ENCODE measurements around the gene MAP3K3. TPM values are rescaled to one million over a fixed set of nuclear protein-coding genes. Genes with fewer than 3 reads are reported as not detected.

The MAP3K3 gene
- total and polyA plus RNA-seq, 2 experiments from 2014 or later = 6.1 to 24.6 TPM

DNA sequence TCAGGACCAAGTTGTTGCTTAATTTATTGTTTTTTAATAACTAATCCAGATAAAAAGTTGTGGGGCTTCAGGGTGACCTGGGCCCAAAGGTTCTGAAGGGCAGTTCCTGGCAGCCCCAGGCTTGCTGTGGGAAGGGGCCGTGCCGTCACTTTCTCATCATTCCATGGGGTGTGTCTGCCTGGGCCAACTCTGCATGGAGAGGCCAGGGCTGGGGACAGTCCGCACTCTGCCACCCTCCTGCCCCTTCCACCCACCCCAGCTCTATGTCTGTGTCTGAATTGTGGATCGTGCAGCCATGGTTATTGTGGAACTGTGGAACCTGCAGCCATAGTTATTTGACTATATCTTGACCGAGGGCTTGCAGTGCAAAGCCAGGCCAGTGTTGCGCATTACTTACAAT is 73.7 kb downstream of the MAP3K3 start (continued):
- TF ChIP-seq, protein P1, sequence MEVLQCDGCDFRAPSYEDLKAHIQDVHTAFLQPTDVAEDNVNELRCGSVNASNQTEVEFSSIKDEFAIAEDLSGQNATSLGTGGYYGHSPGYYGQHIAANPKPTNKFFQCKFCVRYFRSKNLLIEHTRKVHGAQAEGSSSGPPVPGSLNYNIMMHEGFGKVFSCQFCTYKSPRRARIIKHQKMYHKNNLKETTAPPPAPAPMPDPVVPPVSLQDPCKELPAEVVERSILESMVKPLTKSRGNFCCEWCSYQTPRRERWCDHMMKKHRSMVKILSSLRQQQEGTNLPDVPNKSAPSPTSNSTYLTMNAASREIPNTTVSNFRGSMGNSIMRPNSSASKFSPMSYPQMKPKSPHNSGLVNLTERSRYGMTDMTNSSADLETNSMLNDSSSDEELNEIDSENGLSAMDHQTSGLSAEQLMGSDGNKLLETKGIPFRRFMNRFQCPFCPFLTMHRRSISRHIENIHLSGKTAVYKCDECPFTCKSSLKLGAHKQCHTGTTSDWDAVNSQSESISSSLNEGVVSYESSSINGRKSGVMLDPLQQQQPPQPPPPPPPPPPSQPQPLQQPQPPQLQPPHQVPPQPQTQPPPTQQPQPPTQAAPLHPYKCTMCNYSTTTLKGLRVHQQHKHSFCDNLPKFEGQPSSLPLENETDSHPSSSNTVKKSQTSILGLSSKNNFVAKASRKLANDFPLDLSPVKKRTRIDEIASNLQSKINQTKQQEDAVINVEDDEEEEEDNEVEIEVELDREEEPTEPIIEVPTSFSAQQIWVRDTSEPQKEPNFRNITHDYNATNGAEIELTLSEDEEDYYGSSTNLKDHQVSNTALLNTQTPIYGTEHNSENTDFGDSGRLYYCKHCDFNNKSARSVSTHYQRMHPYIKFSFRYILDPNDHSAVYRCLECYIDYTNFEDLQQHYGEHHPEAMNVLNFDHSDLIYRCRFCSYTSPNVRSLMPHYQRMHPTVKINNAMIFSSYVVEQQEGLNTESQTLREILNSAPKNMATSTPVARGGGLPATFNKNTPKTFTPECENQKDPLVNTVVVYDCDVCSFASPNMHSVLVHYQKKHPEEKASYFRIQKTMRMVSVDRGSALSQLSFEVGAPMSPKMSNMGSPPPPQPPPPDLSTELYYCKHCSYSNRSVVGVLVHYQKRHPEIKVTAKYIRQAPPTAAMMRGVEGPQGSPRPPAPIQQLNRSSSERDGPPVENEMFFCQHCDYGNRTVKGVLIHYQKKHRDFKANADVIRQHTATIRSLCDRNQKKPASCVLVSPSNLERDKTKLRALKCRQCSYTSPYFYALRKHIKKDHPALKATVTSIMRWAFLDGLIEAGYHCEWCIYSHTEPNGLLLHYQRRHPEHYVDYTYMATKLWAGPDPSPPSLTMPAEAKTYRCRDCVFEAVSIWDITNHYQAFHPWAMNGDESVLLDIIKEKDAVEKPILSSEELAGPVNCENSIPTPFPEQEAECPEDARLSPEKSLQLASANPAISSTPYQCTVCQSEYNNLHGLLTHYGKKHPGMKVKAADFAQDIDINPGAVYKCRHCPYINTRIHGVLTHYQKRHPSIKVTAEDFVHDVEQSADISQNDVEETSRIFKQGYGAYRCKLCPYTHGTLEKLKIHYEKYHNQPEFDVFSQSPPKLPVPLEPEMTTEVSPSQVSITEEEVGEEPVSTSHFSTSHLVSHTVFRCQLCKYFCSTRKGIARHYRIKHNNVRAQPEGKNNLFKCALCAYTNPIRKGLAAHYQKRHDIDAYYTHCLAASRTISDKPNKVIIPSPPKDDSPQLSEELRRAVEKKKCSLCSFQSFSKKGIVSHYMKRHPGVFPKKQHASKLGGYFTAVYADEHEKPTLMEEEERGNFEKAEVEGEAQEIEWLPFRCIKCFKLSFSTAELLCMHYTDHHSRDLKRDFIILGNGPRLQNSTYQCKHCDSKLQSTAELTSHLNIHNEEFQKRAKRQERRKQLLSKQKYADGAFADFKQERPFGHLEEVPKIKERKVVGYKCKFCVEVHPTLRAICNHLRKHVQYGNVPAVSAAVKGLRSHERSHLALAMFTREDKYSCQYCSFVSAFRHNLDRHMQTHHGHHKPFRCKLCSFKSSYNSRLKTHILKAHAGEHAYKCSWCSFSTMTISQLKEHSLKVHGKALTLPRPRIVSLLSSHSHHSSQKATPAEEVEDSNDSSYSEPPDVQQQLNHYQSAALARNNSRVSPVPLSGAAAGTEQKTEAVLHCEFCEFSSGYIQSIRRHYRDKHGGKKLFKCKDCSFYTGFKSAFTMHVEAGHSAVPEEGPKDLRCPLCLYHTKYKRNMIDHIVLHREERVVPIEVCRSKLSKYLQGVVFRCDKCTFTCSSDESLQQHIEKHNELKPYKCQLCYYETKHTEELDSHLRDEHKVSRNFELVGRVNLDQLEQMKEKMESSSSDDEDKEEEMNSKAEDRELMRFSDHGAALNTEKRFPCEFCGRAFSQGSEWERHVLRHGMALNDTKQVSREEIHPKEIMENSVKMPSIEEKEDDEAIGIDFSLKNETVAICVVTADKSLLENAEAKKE (CRISPR knock-in tag; IDR thresholded peaks at IDR 0.05) = no peak
- TF ChIP-seq NANOG (IDR thresholded peaks at IDR 0.05; ENCODE audit: borderline replicate concordance) (no peak), JUNB (IDR thresholded peaks at IDR 0.05; ENCODE audit: unreplicated experiment) (no peak), ZNF114 (CRISPR knock-in tag; IDR thresholded peaks at IDR 0.05) (no peak), STAT1 (IDR thresholded peaks at IDR 0.05; ENCODE audit: unreplicated experiment) (no peak), EZH2 (IDR thresholded peaks at IDR 0.05; ENCODE audit: low read depth, unreplicated experiment) (no peak)

DNA sequence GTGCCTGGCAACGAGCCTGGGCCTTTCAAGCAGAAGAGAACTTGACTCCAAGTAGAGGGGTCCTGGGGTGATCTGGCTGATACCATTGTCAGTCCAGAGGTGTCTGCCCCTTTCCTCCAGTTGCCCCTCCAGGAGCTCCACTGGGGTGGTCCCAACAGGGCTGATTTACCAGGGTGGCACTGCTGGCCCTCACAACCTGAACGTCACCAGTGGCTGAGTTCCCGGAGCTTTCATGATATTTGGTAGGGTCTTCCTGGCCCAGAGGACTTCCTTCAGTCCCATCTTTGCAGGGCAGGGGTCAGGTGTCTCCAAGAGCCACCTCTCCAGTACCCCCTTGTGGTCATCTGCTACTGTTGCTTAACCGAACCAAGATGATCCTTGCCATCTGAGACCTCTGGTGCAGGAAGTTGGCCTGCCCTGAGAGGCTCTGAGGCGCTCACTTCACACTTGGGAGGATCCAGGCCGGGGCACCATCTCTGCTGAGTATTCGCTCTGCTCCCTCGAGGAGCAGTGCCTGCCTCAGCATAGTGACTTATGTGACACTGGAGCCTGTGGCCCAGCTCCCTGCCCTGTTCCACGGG is 74.3 kb downstream of the MAP3K3 start:
- peaks cover 23% of the 10 kb centered on the region for H3K36me3 Mint-ChIP-seq (ENCODE audit: low read depth)
- TF ChIP-seq, protein P2, sequence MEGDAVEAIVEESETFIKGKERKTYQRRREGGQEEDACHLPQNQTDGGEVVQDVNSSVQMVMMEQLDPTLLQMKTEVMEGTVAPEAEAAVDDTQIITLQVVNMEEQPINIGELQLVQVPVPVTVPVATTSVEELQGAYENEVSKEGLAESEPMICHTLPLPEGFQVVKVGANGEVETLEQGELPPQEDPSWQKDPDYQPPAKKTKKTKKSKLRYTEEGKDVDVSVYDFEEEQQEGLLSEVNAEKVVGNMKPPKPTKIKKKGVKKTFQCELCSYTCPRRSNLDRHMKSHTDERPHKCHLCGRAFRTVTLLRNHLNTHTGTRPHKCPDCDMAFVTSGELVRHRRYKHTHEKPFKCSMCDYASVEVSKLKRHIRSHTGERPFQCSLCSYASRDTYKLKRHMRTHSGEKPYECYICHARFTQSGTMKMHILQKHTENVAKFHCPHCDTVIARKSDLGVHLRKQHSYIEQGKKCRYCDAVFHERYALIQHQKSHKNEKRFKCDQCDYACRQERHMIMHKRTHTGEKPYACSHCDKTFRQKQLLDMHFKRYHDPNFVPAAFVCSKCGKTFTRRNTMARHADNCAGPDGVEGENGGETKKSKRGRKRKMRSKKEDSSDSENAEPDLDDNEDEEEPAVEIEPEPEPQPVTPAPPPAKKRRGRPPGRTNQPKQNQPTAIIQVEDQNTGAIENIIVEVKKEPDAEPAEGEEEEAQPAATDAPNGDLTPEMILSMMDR (conservative IDR thresholded peaks at IDR 0.05; ENCODE audit: low read depth in 2 of 2) = peak; percentile 58 to 76
- TF ChIP-seq, protein P1 (CRISPR knock-in tag; IDR thresholded peaks at IDR 0.05) = no peak

More for the DNA sequence above, 74.3 kb downstream of the MAP3K3 start:
- ATAC-seq = peak; percentile 15
- no peaks in the 10 kb centered on the region for H4K20me1 ChIP-seq (replicated peaks; ENCODE audit: insufficient read depth)
- no peaks in the 10 kb centered on the region for H3K9me2 ChIP-seq (ENCODE audit: insufficient read depth)
- H2AFZ ChIP-seq = no peak overlapping the region
- Mint-ChIP-seq H3K27me3 (ENCODE audit: insufficient read depth, low read depth, poor library complexity) (peaks cover 18% of the 10 kb centered on the region), H3K9me3 (no peaks in the 10 kb centered on the region; the same call in 2 of the 3 replicates), H3K4me3 (no peak overlapping the region), H3K4me1 (peaks cover 42% of the 10 kb centered on the region), H3K27ac (peak overlapping the region; percentile 56; the same call in 1 of the 2 replicates)
- H3K79me2 ChIP-seq (replicated peaks; ENCODE audit: insufficient read depth) = peaks cover 3% of the 10 kb centered on the region; the same call in 1 of the 2 replicates
- no peaks in the 10 kb centered on the region; the same call in 1 of the 2 replicates for H3K27me3 ChIP-seq (ENCODE audit: insufficient read depth)
- H3F3A ChIP-seq (replicated peaks; ENCODE audit: low read depth) = peaks cover 17% of the 10 kb centered on the region
- no peak overlapping the region for H3K4me2 ChIP-seq
- H3K27ac ChIP-seq (ENCODE audit: low read depth) = 0 out of 2 replicates have a peak overlapping the region, but pooled peaks have one; percentile 66
- H3K36me3 ChIP-seq (ENCODE audit: insufficient read depth) = no peaks in the 10 kb centered on the region
- peak; percentile 90 for DNase-seq (ENCODE audit: low spot score)
- no peak overlapping the region for H3K4me3 ChIP-seq
- peaks cover 21% of the 10 kb centered on the region; the same call in 1 of the 2 replicates for H3K4me1 ChIP-seq (ENCODE audit: insufficient read depth)
